NCI-H187 (cell line): ENCODE data around the gene MEF2C.
A peak's percentile ranks its signal among the peaks of the same experiment; 100 is the strongest.
"Not testable (repeated sequence)": the region's sequence is repeated elsewhere in the genome, so short reads cannot be mapped to it uniquely, and the experiment has no call there.

Source experiments
- DNase-seq, 2 experiments: peaks; one replicate each; lab custom pipeline; 2025; lab: John Stamatoyannopoulos, UW

MEF2C gene

DNA sequence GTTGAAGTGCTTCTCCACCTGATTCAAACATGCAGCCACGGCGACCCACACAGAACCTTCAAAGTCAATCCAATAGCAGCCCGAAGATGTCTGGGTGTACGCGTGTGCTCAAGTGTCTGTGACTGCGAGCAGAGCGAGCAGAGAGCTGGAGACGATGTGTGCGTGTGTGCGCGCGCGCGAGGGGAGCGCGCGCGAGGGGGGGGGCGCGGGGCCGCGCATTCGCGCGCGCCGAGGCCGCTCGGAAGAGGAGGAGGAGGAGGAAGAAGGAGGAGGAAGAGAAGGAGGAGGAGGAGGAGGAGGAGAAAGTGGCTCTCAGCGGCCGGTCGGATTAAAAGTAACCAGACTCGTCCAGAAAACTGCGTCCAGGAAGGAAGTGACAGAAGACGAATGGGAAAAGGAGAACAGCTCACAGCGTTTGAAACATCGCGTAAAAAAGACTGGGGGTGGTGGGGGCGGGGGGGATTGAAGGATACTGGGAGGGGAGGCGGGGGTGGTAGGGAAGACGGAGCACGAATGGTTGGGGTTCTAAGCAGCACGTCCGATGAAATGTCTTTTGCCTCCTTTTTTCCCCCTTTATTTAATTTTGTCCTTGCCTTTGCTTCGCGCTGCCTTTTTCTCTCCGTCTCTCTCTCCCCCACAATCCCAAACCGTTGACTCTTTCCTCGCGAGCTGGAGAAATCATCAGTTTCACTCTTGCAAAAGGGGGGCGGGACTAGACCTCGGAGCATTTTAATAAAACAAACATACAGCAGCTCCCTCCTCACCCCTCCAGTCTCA, at the start of gene MEF2C:
Gene MEF2C, minus strand, starts transcription at position 126 of the 777 bp plus-strand sequence. CDS start 59,396 bp downstream, outside the sequence.
- DNase-seq = peak; percentile 9 to 49

- no peak for DNase-seq
These were observed 49.6 kb upstream of the MEF2C start for GRCh38 chr5:88932541-88932940.

DNA sequence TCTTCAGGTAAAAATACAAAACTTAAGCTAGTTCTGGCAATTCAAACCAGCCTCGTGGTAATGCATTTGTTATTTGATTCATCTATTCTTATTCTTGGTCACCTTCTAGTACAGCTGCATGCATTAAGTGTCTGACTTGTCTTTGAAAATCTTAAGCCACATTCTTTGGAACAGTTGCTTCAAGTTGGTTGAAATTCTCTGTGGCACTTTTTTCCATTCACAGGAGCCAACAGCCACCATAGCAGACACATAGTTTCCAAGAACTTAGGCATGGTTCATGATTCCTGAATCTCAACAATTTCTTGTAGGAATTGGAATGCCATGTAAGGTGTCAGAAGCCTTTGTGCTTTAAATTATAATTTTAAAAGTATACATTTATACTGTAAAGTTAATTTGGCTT, 47.4 kb upstream of the MEF2C start:
- DNase-seq = no peak

DNA sequence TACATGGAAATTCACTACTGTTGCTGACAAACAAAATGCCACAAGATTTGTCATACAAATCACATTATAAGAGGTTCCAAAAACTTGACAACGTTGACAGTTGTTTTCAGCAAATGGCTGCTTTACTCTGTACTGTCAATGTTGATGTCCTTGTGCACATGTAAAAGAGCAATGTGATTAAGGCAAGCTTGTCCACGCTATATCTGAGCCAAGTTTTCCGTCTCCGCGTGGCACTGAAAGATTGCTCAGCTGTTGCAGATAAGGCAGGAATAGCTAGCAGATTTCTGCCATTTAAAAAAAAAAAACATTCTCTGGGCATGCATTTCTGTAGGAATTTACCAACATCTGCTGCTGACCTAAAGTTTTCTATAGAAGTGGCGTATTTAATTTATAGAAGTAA, 46.4 kb upstream of the MEF2C start:
- no peak for DNase-seq

GRCh38 chr5:88926774-88927173, 43.8 kb upstream of the MEF2C start:
- no peak for DNase-seq

DNA sequence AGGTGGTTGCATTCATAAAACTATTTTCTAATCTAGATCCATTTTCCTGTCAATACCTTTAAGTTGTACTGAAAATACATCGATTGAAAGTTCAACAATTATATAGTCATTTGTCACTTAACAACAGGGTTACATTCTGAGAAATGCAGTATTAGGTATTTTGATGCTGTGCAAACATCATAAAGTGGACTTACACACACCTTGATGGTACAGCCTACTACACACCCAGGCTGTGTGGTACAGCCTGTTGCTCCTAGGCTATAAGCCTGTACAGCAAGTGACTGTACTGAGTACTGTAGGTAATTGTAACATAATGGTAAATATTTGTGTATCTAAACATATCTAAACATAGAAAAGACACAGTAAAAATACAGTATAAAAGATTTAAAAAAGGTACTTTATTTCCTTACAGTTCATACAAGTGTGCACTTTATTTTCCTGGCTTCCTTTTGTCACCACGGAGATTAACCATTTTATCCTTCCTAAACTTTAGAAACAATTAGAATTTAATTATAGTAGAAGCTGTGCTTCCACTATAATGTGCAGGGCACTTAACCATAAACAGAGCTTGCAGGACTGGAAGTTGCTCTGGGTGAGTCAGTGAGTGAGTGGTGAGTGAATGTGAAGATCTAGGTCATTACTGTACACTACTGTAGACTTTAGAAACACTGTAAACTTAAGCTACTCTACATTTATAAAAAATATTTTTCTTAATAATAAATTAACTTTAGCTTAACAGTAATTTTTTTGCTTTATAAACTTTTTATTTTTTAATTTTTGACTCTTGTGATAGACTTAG, 42.9 kb upstream of the MEF2C start:
- DNase-seq = no peak

DNA sequence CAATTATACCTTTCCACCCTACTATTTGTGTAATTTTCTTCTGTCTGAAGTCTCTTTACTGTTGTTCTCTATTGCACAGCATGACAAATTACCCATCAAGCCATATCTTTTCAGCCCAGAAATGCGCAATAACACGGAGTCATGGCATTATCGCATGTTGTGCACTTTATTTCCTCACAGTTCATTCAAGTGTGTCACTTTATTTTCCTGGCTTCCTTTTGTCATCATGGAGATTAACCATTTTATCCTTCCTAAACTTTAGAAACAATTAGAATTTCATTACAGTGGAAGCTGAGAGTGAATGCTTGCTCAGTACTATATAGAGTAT, 41.3 kb upstream of the MEF2C start:
- no peak for DNase-seq

DNA sequence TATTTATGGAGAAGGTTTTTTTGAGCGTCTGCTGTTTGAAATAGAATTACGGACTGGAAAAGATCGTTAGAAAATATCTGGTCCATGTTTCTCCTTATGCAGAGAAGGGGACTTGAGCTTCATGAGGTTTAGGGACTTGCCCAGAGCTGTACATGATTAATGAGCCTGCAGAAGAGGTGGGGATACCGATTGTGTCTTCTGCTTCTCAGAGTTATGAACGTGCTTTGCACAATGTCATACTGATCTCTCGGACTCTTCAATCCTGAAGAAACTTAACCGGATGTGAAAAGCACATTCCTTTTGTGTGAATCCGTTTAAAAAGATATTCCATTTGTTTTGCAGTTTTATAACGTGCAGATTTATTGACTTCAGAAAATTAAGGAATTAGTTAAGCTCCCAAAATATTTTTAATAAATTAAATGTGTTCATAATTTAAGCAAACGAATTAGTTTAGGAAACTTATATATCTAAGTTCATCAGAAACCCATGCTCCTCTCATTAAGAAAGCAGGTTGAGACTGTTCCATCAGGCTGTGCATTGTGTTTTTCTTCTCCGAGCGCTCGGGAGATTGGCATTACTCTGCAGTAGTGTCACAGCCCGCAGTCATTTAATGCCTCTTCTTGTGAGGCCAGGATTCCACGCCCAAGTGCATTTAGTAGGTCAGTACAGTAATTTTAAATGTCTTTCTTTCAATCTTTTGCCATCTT, 40.8 kb upstream of the MEF2C start:
- no peak for DNase-seq

DNA sequence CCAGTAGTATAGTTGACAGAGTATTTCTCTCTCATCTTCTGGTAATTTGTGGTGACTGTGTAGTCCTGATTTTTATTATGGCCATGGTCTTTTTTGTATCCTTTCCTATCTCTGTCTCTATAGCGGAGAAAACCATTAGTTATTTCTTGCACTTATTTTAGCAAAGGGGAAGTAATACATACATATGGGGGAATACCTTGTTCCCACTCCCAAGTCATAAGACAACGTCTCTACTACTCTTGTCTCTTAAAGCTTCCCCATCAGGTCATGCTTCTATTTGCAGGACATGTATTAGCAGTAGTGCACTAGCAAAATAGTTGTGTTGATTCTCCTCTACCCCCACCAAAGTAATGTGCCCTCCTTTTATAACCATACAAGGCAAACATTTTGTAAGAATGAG, 29.8 kb upstream of the MEF2C start:
- DNase-seq = not testable (repeated sequence)

GRCh38 chr5:88911059-88911572, 28.1 kb upstream of the MEF2C start:
- DNase-seq = not testable (repeated sequence)

GRCh38 chr5:88904478-88904877, 21.5 kb upstream of the MEF2C start:
- not testable (repeated sequence) for DNase-seq

GRCh38 chr5:88903966-88904365, 21.0 kb upstream of the MEF2C start:
- not testable (repeated sequence) for DNase-seq

- DNase-seq = not testable (repeated sequence)
These were observed 18.1 kb upstream of the MEF2C start for GRCh38 chr5:88901077-88901476.

DNA sequence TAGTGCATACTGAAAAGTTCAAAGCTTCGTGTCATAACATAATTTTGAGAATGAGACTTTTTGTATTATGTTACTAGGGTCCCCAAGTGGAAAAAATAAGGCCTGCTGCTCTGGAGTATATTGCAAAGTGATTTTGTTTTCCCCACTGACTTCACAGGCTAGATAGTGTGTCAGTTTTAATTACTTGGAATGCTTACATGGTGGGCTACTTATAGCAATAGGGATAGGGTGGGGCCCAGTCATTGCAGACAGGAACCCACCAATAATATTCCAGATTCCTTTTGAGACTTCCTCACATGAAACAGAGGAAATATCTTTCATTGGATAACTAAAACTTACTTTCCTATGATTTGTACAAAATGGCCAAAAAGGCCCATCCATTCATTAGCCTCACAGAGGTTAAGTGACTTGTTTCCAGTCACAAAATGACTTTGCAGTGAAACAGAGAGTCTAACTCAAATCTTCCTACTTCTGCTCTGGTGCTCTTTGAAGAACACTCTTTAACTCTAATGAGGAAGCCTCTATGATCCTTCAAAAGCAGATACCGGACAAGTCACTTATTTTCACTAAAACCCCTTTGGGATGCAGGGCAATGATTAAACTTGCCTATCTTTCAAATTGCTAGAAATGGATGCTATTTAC, 16.2 kb upstream of the MEF2C start:
- no peak for DNase-seq

DNA sequence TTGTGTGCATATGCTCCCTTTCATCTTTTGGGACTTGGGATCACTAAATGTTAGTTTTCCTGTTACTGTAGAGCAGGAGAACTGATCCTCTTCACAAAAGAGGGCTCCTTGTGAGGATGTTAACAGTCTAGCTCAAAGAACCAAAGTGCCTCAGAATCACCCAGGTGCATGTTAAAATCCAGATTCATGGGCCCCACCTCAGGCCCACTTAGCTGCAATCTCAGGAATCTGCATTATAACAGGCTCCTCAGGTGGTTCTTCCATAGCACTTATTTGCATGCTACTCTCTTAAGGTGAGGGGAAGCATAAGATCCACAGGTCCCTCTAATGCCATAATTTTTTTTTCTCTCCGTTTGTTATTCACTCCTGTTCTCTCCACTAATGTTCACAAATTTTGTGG, 14.8 kb upstream of the MEF2C start:
- no peak for DNase-seq

- no peak for DNase-seq
These were observed 12.9 kb upstream of the MEF2C start for GRCh38 chr5:88895681-88896501.

DNA sequence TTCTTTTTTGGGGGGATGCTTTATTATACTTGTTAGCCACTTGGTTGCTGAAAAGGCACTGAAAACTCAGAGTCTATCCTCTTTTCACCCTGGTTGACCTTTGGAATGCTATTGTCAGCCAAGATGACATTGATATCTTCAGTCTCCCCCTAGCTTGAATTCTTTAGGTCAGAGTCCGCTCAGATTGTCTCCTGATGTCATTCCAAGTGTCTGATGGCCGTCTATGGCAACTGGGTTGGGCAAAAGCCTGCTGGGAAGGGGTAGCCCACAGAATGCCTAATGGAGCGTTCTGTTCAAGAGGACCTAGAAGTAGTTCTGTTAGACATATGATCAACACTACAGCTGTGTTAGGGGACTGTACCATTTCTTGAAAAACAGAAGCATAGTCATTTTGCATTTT, 9.7 kb upstream of the MEF2C start:
- no peak for DNase-seq

GRCh38 chr5:88890070-88890781, 7.2 kb upstream of the MEF2C start:
- no peak for DNase-seq

DNA sequence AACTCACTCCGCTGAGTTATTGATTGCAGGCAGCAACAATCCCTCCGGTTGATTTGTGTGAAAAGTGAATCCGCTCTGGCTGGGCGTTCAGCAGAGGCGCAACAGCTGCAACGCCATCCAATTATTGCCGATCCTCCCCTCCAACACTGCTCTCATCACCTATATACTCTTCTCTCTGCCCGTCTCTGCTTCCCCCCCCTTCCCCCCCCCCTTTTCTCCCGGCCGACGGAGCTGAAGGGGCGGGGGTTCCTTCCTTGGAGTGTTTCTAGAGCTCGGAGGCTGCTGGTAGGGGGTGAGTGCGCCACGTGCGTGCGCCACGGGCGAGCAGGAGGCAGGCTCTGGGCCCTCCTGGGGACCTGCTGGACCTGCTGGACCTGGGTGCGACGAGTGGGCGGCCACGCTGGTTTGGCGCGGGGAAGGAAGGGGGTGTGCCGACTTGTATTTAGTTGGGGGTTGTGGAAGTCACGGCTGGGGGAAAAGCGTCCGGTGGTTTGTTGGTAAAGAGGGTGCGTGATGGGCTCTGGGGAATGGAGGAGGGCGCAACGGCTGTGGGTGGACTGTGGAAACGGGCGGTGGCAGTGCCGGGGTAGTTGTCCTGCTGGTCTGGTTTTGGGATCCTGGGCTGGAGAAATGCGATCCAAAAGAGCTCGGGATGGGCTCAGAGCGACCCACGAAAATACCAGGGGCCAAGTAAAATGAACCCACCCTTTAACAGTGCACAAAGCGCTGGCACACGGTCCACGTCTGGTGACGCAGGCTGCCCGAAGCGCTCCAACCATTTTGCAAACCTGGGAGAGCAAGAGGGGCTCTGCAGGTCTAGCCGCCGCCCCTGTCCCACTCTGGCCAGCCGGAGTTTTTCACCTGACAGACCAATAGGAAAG, 6.4 kb upstream of the MEF2C start:
- DNase-seq = no peak

- DNase-seq = no peak
These were observed 5.8 kb upstream of the MEF2C start for GRCh38 chr5:88888848-88889188.
